ENCODE measurements around the gene LZTS3. TPM values are rescaled to one million over a fixed set of nuclear protein-coding genes. Genes with fewer than 3 reads are reported as not detected.

The LZTS3 gene
- total and polyA plus RNA-seq, 2 of the 8 experiments (the other 6 are each of a cell fraction or from before 2014, with no cell fraction given) = 31.8 to 33.5 TPM

DNA sequence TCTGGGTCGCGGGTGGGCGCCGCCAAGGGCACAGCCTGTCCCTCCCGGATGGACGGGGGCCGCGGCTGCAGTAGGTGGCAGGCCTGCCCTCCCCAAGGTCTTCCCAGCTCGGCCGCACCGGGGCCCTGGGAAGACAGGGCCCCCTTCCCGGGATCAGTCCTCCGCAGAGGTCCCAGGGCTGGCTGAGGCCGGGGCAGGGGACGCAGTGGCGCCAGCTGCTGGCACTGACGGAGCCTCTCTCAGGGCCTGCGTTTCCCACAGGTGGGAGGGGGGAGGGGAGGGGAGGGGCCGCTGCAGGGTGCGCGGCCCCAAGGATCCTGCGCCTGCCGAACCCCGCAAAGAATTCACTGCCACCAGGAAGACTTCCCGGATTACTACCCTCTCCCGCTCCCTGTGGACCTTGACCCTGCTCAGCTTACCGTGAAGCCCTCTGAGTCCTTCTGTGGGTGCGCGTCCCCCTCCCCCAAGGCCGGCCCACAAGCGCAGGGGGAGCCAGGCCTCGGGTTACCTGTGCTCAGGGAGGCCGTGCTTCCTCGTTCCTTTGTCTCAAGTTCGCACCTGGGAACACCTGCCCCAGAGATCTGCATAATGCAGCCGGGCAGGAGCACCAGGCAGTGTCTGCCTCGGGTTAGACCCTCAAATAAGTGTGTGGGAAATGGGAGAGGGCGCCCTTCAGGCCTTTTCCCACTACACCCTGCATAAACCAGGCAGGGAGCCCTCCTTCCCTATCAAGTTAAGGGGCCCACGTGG lies 5.1 kb downstream of the LZTS3 start (continued):
- TF ChIP-seq, protein P1, sequence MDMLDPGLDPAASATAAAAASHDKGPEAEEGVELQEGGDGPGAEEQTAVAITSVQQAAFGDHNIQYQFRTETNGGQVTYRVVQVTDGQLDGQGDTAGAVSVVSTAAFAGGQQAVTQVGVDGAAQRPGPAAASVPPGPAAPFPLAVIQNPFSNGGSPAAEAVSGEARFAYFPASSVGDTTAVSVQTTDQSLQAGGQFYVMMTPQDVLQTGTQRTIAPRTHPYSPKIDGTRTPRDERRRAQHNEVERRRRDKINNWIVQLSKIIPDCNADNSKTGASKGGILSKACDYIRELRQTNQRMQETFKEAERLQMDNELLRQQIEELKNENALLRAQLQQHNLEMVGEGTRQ (IDR thresholded peaks at IDR 0.05; ENCODE audit: low read length) = 0 out of 2 replicates have a peak, but pooled peaks have one; percentile 8

Measured in H1 (cell line).